C4-2B (cell line): ENCODE measurements around the gene CHST11.

Experiments used
- H3K27ac ChIP-seq: fragments of 450-650 bp; 2 replicates; pipeline ENCODE4 v1.5.1; 2017
- CTCF ChIP-seq: fragments of 450-650 bp; conservative IDR thresholded peaks from 2 replicates; pipeline ENCODE4 v1.5.1; 2017; ENCODE audit warnings: mild to moderate bottlenecking
- ZFX ChIP-seq: fragments of 450-650 bp; IDR thresholded peaks from 2 replicates; pipeline ENCODE4 v1.6.1; 2017

Gene CHST11

GRCh38 chr12:104505095-104505818 is 48.5 kb downstream of the CHST11 start:
- TF ChIP-seq ZFX (no peak), CTCF (no peak)

DNA sequence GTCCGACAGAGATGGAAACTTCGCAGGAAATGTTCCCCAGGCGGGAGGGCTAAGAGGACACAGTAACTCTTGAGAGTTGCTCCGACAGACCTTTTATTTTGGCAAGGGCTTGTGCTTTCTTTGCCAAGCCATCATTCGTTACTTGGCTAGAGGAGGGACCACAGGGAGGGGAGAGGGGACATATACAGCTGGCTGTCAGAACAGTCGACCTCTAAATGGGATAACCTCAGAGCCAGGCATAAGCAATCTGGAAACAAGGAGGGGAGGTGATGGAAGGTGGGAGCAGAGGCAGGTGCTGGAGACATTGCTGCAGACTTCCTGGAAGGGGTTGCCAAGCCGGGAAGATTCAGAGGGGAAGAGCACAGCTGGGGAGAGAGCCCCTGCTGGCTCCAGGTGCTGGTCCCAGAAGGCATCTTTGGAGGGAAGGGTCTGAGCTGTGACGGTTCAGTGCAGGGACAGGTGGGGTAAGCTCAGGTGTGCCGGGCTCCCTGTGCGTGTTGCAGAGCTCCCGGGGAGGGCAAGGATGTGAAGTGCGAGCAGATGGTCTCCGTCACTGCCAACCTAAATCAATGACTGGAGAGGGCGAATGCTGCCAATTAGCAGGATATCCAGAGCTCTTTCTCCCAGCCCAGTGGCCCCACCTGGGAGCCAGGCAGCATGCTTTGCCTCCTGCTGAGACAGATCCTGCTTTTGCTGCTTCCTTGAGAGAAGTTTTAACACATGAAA is 50.1 kb downstream of the CHST11 start:
- TF ChIP-seq CTCF (no peak), ZFX (no peak)
- H3K27ac ChIP-seq: no peak overlapping the region

More at GRCh38 chr12:104505095-104505818, 48.5 kb downstream of the CHST11 start:
- no peak overlapping the region for H3K27ac ChIP-seq

GRCh38 chr12:104507672-104508071 is 50.9 kb downstream of the CHST11 start:
- H3K27ac ChIP-seq: no peak overlapping the region

GRCh38 chr12:104508752-104509446 is 52.2 kb downstream of the CHST11 start:
- H3K27ac ChIP-seq: no peak overlapping the region
- TF ChIP-seq CTCF: no peak
- no peak for TF ChIP-seq ZFX

More at GRCh38 chr12:104507672-104508071, 50.9 kb downstream of the CHST11 start:
- TF ChIP-seq ZFX (no peak), CTCF (no peak)

DNA sequence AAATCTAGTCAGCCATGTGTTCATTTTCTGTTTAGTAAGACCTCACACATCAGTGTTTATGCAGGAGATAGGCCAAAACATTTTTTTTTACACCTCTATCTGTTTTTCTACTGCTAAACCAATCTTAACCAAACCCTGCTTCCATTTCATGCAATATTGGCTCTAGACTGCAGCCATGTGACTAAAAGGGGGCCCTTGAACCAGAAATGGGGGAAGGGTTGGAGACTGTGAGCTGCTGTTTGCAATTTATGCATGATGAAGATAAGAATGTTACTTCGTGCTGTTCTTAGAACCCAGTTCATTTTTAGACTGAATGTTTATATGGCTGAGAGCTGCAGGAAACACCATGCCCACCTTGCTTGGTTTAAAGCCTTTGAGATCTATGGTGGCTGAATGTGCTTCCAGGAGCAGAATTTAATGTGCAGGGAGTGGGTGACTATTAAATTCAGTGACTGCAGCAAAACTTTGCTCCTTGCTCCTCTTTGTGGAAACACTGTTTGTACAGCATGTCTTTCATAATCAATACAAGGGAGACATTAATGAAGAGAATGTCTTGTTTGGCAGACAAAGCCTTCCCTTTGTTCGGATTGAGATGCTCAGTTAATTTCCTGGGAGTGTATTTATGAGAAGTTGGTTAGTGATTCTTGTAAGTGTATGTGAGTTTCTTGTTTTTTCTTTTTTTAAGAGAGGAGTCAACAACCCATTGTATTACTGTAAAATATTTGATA is 53.6 kb downstream of the CHST11 start:
- H3K27ac ChIP-seq: no peak overlapping the region

DNA sequence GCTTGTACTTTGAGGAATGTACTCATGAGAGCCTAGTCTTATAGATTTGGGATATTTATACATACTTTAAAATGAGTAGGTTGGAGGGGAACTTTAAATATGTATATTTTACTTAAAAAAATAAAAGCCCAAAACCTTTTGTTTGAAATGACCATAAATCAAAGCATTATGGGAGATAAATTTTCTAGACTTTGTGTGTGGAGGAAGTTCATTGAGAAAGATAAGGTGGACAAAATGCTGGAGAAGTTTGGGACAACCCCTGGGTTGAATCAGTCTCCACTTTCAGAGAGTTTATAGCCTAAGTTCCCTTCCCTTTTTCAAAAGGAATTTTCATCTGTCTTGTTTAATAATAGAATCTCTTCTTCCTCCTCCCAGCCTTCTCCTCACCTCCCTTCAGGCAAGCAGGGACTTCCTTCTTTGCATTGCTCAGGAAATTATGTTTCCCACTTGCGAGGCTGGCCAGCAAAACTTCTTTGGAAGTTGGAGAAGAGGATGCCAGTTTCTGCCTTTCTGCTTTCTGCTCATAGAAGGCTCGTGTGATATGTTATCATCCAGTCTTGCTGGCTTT is 54.2 kb downstream of the CHST11 start:
- no peak for TF ChIP-seq ZFX
- no peak for TF ChIP-seq CTCF
- H3K27ac ChIP-seq: no peak overlapping the region

More for the DNA sequence above, 53.6 kb downstream of the CHST11 start:
- TF ChIP-seq ZFX (no peak), CTCF (no peak)
